Breast epithelium (tissue), 3 donors: Measurements from ENCODE around the gene SPRED2.

Source experiments
- POLR2A ChIP-seq: fragments of 450-650 bp; IDR thresholded peaks from one replicate; pipeline ENCODE4 v1.6.1; 2016; ENCODE audit warnings: antibody characterized with exemption, mild to moderate bottlenecking, moderate library complexity
- TF ChIP-seq, protein P1 (sequence below), 3 donors: fragments of 450-650 bp; IDR thresholded peaks; one replicate each; pipeline ENCODE4 v1.5.1; 2016 to 2017; ENCODE audit warnings: antibody characterized with exemption in 3 of 3, mild to moderate bottlenecking in 3 of 3, moderate library complexity in 3 of 3

GRCh38 chr2:65263986-65264385, 168.4 kb downstream of the SPRED2 start:
- TF ChIP-seq, protein P1, sequence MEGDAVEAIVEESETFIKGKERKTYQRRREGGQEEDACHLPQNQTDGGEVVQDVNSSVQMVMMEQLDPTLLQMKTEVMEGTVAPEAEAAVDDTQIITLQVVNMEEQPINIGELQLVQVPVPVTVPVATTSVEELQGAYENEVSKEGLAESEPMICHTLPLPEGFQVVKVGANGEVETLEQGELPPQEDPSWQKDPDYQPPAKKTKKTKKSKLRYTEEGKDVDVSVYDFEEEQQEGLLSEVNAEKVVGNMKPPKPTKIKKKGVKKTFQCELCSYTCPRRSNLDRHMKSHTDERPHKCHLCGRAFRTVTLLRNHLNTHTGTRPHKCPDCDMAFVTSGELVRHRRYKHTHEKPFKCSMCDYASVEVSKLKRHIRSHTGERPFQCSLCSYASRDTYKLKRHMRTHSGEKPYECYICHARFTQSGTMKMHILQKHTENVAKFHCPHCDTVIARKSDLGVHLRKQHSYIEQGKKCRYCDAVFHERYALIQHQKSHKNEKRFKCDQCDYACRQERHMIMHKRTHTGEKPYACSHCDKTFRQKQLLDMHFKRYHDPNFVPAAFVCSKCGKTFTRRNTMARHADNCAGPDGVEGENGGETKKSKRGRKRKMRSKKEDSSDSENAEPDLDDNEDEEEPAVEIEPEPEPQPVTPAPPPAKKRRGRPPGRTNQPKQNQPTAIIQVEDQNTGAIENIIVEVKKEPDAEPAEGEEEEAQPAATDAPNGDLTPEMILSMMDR (IDR thresholded peaks at IDR 0.05) = no peak
- TF ChIP-seq POLR2A = no peak
